HCT116 (cell line): ENCODE results near the gene SKP2. TPM values are rescaled to one million over a fixed set of nuclear protein-coding genes. Genes with fewer than 3 reads are reported as not detected.

Experiments
- ATAC-seq: fragments of 200-7000 bp; cut with Tn5 transposase; 2 replicates; pipeline ENCODE4 v1.9.1; 2020; ENCODE audit warnings: mild to moderate bottlenecking, moderate library complexity
- BruUV-seq: library from RNA; stranded (reverse); fragments of 400-500 nt; replicated peaks from 2 replicates; lab custom pipeline; 2021; lab: Mats Ljungman, UMichigan
- CTCF ChIA-PET: fragments of 300-600 bp; sonication (Branson Sonifier 250); formaldehyde crosslinking; loops from one replicate; lab custom pipeline; 2021; ENCODE audit warnings: antibody characterized with exemption; lab: Charles Lee
- POLR2A ChIA-PET: fragments of 300-600, 350-600 bp; sonication (Branson Sonifier 250); formaldehyde crosslinking; loops from one replicate; lab custom pipeline; 2021; ENCODE audit warnings: antibody characterized with exemption; lab: Charles Lee
- RAD21 ChIA-PET, 2 experiments: fragments of 300-600 bp; sonication (Branson Sonifier 250); formaldehyde crosslinking; loops; one replicate each; lab custom pipeline; 2023; ENCODE audit warnings: low total read pairs in 2 of 2; ENCODE audit not compliant: uncharacterized antibody in 2 of 2, unreplicated experiment in 2 of 2, low non-redundant PET in 1 of 2; lab: Charles Lee
- DNase-seq: peaks from one replicate; pipeline ENCODE4 v3.0.0-alpha.2; 2010; ENCODE audit warnings: low read depth, low spot score
- H2AFZ ChIP-seq: fragments of 200-600 bp; shearing (Covaris generic), sonication (generic); 2 replicates; pipeline ENCODE4 v1.6.1; 2017; ENCODE audit warnings: low read depth, mixed run types, mixed read lengths, antibody characterized with exemption, low read length; ENCODE audit not compliant: poor library complexity, severe bottlenecking
- H3K27ac ChIP-seq: 2 replicates; pipeline ENCODE4 v1.5.1; 2012; ENCODE audit warnings: low read depth, low read length
- H3K27me3 ChIP-seq: fragments of 200-600 bp; sonication (generic); 2 replicates; pipeline ENCODE4 v1.6.1; 2016; ENCODE audit warnings: mixed run types, low read length, mixed read lengths; ENCODE audit not compliant: insufficient read depth
- H3K36me3 ChIP-seq, 2 experiments: fragments of 200-500 bp in 1 of 2; fragments of 200-600 bp in 1 of 2; sonication (Bioruptor generic) in 1 of 2; sonication (generic) in 1 of 2; 2 replicates each; pipeline versions ENCODE4 v1.5.1 to v1.6.1; 2014 to 2016; ENCODE audit warnings: low read length in 2 of 2, inconsistent platforms in 1 of 2, mixed read lengths in 1 of 2, mixed run types in 1 of 2; ENCODE audit not compliant: insufficient read depth in 2 of 2, control insufficient read depth in 1 of 2
- H3K4me1 ChIP-seq, 2 experiments: fragments of 200-600 bp in 1 of 2; sonication (generic) in 1 of 2; 2 replicates each; pipeline versions ENCODE4 v1.5.1 to v1.6.1; 2012 to 2017; ENCODE audit warnings: low read length in 2 of 2, inconsistent platforms in 1 of 2, mild to moderate bottlenecking in 1 of 2, mixed read lengths in 1 of 2, mixed run types in 1 of 2, moderate library complexity in 1 of 2; ENCODE audit not compliant: insufficient read depth in 2 of 2, control insufficient read depth in 1 of 2
- H3K4me2 ChIP-seq: fragments of 200-600 bp; sonication (generic); 2 replicates; pipeline ENCODE4 v1.6.1; 2017; ENCODE audit warnings: mixed run types, low read length, mixed read lengths
- H3K4me3 ChIP-seq, 2 experiments: fragments of 200-600 bp in 1 of 2; sonication (generic) in 1 of 2; replicated peaks in 1 of 2; 2 replicates each; pipeline ENCODE4 v1.5.1; 2011 to 2016; ENCODE audit warnings: low read length in 2 of 2, control low read depth in 1 of 2, low read depth in 1 of 2, mild to moderate bottlenecking in 1 of 2, mixed read lengths in 1 of 2, mixed run types in 1 of 2
- H3K79me2 ChIP-seq: fragments of 200-600 bp; sonication (generic); 2 replicates; pipeline ENCODE4 v1.6.1; 2017; ENCODE audit warnings: mild to moderate bottlenecking, mixed run types, low read length, moderate library complexity, mixed read lengths; ENCODE audit not compliant: insufficient read depth
- H3K9ac ChIP-seq: fragments of 200-600 bp; sonication (generic); 2 replicates; pipeline ENCODE4 v1.6.1; 2016; ENCODE audit warnings: low read length, mixed read lengths
- H3K9me2 ChIP-seq: fragments of 200-600 bp; sonication (generic), shearing (Covaris generic); 2 replicates; pipeline ENCODE4 v1.6.1; 2017; ENCODE audit warnings: mixed run types, mild to moderate bottlenecking, moderate library complexity; ENCODE audit not compliant: insufficient read depth
- H3K9me3 ChIP-seq, 2 experiments: fragments of 200-500 bp in 1 of 2; fragments of 200-600 bp in 1 of 2; sonication (Bioruptor generic) in 1 of 2; sonication (generic) in 1 of 2; 2 replicates each; pipeline ENCODE4 v1.6.1; 2014 to 2017; ENCODE audit warnings: low read length in 2 of 2, mixed read lengths in 2 of 2, inconsistent platforms in 1 of 2, low read depth in 1 of 2, mild to moderate bottlenecking in 1 of 2, mixed run types in 1 of 2, moderate library complexity in 1 of 2; ENCODE audit not compliant: control insufficient read depth in 1 of 2, insufficient read depth in 1 of 2
- H4K20me1 ChIP-seq: fragments of 200-600 bp; sonication (generic), shearing (Covaris generic); 2 replicates; pipeline ENCODE4 v1.6.1; 2017; ENCODE audit warnings: mixed run types, mild to moderate bottlenecking, moderate library complexity; ENCODE audit not compliant: insufficient read depth
- CBX3 ChIP-seq: IDR thresholded peaks from 2 replicates; pipeline ENCODE4 v1.6.1; 2012; ENCODE audit warnings: low read depth
- CEBPB ChIP-seq: IDR thresholded peaks from 2 replicates; pipeline ENCODE4 v1.6.1; 2012; ENCODE audit warnings: low read depth
- EZH2phosphoT487 ChIP-seq: fragments of 200-600 bp; IDR thresholded peaks from 2 replicates; pipeline ENCODE4 v1.6.1; 2018; ENCODE audit warnings: antibody characterized with exemption, borderline replicate concordance
- FOSL1 ChIP-seq: IDR thresholded peaks from 2 replicates; pipeline ENCODE4 v1.6.1; 2012; ENCODE audit warnings: low read depth
- POLR2AphosphoS5 ChIP-seq: IDR thresholded peaks from 2 replicates; pipeline ENCODE4 v1.6.1; 2011; ENCODE audit warnings: mild to moderate bottlenecking, low read depth, low read length, moderate library complexity
- RAD21 ChIP-seq: IDR thresholded peaks from 2 replicates; pipeline ENCODE4 v1.6.1; 2012; ENCODE audit warnings: low read depth, mild to moderate bottlenecking
- SP1 ChIP-seq: IDR thresholded peaks from 2 replicates; pipeline ENCODE4 v1.6.1; 2012; ENCODE audit warnings: low read depth
- TCF7L2 ChIP-seq: IDR thresholded peaks from 2 replicates; pipeline ENCODE4 v1.7.0; 2011; ENCODE audit warnings: borderline replicate concordance, inconsistent platforms; ENCODE audit not compliant: insufficient read depth, insufficient read length; ENCODE audit errors: extremely low read depth
- ZNF274 ChIP-seq: fragments of 200-500 bp; sonication (Bioruptor generic); IDR thresholded peaks from 2 replicates; pipeline ENCODE4 v1.6.1; 2014; ENCODE audit warnings: mild to moderate bottlenecking, low read depth, low read length, inconsistent platforms
- intact Hi-C: fragments of 100-400 bp; cut with micrococcal nuclease; formaldehyde crosslinking; loops from 2 replicates; pipeline ENCODE4 v1.10.0; 2022
- total RNA-seq: library from RNA; stranded (reverse); gene quantifications from one replicate; pipeline ENCODE4 v1.2.1, GENCODE V29; 2021; ENCODE audit not compliant: unreplicated experiment
- TF ChIP-seq, protein P1 (sequence below): IDR thresholded peaks from 2 replicates; pipeline ENCODE4 v1.6.1; 2012

Gene SKP2
- total RNA-seq, 1 experiment from 2014 or later = 44.3 TPM

DNA sequence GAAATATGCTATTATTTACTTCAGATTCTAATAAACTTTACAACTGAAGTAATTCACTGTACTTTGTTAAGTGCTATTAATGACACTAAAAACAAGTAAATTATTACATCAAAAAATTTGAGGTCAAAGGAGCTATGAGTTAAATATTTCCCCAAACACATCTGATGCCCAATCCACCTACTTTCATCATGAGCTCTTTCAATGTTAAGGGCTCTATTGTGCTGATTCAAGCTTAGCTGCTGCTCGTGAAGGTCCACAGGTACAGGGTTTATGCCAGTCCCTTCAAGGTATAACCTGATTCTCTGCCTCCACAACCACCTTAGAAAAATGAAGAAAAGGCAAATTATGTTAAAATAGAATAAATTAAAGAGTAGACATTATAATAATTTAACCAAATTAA lies 65.7 kb downstream of the SKP2 start:
- Histone ChIP-seq H3K9ac (no peak overlapping the region), H3K9me2 (no peaks in the 10 kb centered on the region), H3K9me3 (no peaks in the 10 kb centered on the region), H3K27me3 (no peaks in the 10 kb centered on the region), H4K20me1 (no peaks in the 10 kb centered on the region), H3K4me3 (no peak overlapping the region), H3K27ac (no peak overlapping the region), H3K4me1 (no peaks in the 10 kb centered on the region), H2AFZ (no peak overlapping the region), H3K36me3 (no peaks in the 10 kb centered on the region; a peak in 2 of 4 replicates), H3K79me2 (no peaks in the 10 kb centered on the region), H3K4me2 (no peak overlapping the region)
- intact Hi-C loops = no loop called here
- no peak for TF ChIP-seq POLR2AphosphoS5
- no peak for TF ChIP-seq CBX3
- TF ChIP-seq ZNF274 = no peak
- no peak for TF ChIP-seq FOSL1
- no peak for TF ChIP-seq TCF7L2
- TF ChIP-seq RAD21 = no peak
- no peak for TF ChIP-seq SP1
- TF ChIP-seq EZH2phosphoT487 = no peak
- ATAC-seq (no peak), DNase-seq (no peak)
- ChIA-PET RAD21 (no interaction called here), POLR2A (interaction anchor here (0.8 kb wide), 1 partner anchor 24 kb away, joined by 3 read pairs; the partner anchor contains the start of gene NADK2), CTCF (interaction anchor here (1.7 kb wide), 1 partner anchor 10 kb away, joined by 5 read pairs; no protein-coding TSS in a partner anchor)
- no TSS peak for BruUV-seq

DNA sequence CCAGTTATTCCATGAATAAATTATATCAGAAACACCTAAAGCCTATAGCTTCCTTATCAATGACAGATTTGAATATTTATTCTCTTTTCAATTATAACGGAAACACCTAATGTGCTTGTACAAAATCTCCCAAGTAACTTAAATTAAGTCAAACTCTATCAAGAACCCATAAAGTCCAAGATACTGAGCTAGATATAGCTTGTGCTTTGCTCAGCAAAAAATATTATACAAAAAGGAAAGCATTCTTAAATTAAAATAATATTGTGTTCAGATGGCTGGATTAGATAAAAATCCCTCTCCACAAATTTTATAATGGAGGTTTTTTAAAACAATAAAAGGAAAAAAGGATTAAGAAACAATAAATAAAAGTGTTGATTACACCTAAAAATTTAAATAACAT lies 66.1 kb downstream of the SKP2 start:
- Histone ChIP-seq H3K9me3 (no peaks in the 10 kb centered on the region), H3K79me2 (no peaks in the 10 kb centered on the region), H3K36me3 (no peaks in the 10 kb centered on the region; a peak in 2 of 4 replicates), H3K4me3 (no peak overlapping the region), H3K27ac (no peak overlapping the region), H3K9ac (no peak overlapping the region), H4K20me1 (no peaks in the 10 kb centered on the region), H3K4me1 (no peaks in the 10 kb centered on the region), H2AFZ (no peak overlapping the region), H3K9me2 (no peaks in the 10 kb centered on the region), H3K27me3 (no peaks in the 10 kb centered on the region), H3K4me2 (no peak overlapping the region)
- ChIA-PET POLR2A (interaction anchor here (0.8 kb wide), 1 partner anchor 24 kb away, joined by 3 read pairs; the partner anchor contains the start of gene NADK2), RAD21 (no interaction called here), CTCF (no interaction called here)
- DNase-seq = no peak
- TF ChIP-seq, protein P1, sequence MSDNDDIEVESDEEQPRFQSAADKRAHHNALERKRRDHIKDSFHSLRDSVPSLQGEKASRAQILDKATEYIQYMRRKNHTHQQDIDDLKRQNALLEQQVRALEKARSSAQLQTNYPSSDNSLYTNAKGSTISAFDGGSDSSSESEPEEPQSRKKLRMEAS = no peak
- TF ChIP-seq CEBPB (no peak), RAD21 (no peak)
- intact Hi-C loops = no loop called here
- no peak for ATAC-seq
- no TSS peak for BruUV-seq
